ENCODE measurements around the gene CCNT1. TPM values are rescaled to one million over a fixed set of nuclear protein-coding genes. Genes with fewer than 3 reads are reported as not detected.

CCNT1 gene
- total and polyA plus RNA-seq, 3 donors from 2014 or later: 42.0 to 53.5 (median 50.2) TPM

DNA sequence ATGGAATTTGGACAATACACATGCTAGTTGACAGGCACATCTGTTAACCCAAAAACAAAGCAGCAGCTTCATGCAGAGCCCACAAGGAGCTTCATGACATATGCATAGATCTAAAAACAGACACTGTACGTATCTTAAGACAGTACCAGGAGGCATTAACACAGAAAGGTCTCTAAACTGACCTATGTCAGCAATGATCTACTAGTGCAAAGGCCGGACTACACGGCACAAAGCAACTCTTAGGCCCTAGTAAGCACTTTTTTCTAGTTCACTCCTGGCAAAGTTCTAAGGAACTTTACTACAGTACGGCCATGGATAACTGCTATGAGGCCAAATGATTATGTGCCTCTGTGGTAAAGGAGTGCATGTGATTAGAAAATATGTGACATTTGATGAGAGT lies 26.1 kb downstream of the CCNT1 start:
- H3K36me3 ChIP-seq (ENCODE audit: low read depth, missing control alignments): no peaks in the 10 kb centered on the region
- no peaks in the 10 kb centered on the region for H3K4me1 ChIP-seq
- no peaks in the 10 kb centered on the region for H3K9me3 ChIP-seq
- H3K27me3 ChIP-seq: no peaks in the 10 kb centered on the region
- H3K27ac ChIP-seq: no peak overlapping the region
- intact Hi-C loops (cut with DNase I; ENCODE audit: low total_unique reads): no loop called here
- 67 to 88% methylated on average over 4 of the region's 4 CpGs for WGBS, 2 donors
- no peak for DNase-seq
- TF ChIP-seq CTCF (IDR thresholded peaks at IDR 0.05): no peak
- TF ChIP-seq POLR2A (IDR thresholded peaks at IDR 0.05): no peak
- no peak overlapping the region for H3K4me3 ChIP-seq

- Histone ChIP-seq H3K27ac (no peak overlapping the region), H3K27me3 (no peaks in the 10 kb centered on the region), H3K36me3 (ENCODE audit: low read depth, missing control alignments) (no peaks in the 10 kb centered on the region), H3K4me3 (no peak overlapping the region), H3K4me1 (no peaks in the 10 kb centered on the region), H3K9me3 (no peaks in the 10 kb centered on the region)
- no peak for DNase-seq
- intact Hi-C loops (cut with DNase I; ENCODE audit: low total_unique reads): no loop called here
- TF ChIP-seq CTCF (IDR thresholded peaks at IDR 0.05) (no peak), POLR2A (IDR thresholded peaks at IDR 0.05) (no peak)
- WGBS, 2 donors: 48 to 66% methylated on average over 1 of the region's 1 CpG
Measured at GRCh38 chr12:48688836-48689235, 27.7 kb downstream of the CCNT1 start.

- Histone ChIP-seq H3K9me3 (no peaks in the 10 kb centered on the region), H3K27me3 (no peaks in the 10 kb centered on the region), H3K4me3 (no peak overlapping the region), H3K27ac (no peak overlapping the region), H3K4me1 (no peaks in the 10 kb centered on the region), H3K36me3 (ENCODE audit: low read depth, missing control alignments) (no peaks in the 10 kb centered on the region)
- TF ChIP-seq POLR2A (IDR thresholded peaks at IDR 0.05): no peak
- no peak for TF ChIP-seq CTCF (IDR thresholded peaks at IDR 0.05)
- intact Hi-C loops (cut with DNase I; ENCODE audit: low total_unique reads): no loop called here
- WGBS, 2 donors: 77 to 80% methylated on average over 4 of the region's 4 CpGs
- DNase-seq: no peak
Measured at GRCh38 chr12:48687592-48687991, 28.9 kb downstream of the CCNT1 start.

GRCh38 chr12:48686615-48687334 lies 29.7 kb downstream of the CCNT1 start:
- 89 to 90% methylated on average over 6 of the region's 6 CpGs for WGBS, 2 donors
- no peaks in the 10 kb centered on the region for H3K9me3 ChIP-seq
- H3K36me3 ChIP-seq (ENCODE audit: low read depth, missing control alignments): no peaks in the 10 kb centered on the region
- TF ChIP-seq CTCF (IDR thresholded peaks at IDR 0.05) (no peak), POLR2A (IDR thresholded peaks at IDR 0.05) (no peak)
- intact Hi-C loops (cut with DNase I; ENCODE audit: low total_unique reads): no loop called here
- H3K27me3 ChIP-seq: no peaks in the 10 kb centered on the region
- DNase-seq: no peak
- no peak overlapping the region for H3K27ac ChIP-seq
- no peak overlapping the region for H3K4me3 ChIP-seq
- H3K4me1 ChIP-seq: no peaks in the 10 kb centered on the region

DNA sequence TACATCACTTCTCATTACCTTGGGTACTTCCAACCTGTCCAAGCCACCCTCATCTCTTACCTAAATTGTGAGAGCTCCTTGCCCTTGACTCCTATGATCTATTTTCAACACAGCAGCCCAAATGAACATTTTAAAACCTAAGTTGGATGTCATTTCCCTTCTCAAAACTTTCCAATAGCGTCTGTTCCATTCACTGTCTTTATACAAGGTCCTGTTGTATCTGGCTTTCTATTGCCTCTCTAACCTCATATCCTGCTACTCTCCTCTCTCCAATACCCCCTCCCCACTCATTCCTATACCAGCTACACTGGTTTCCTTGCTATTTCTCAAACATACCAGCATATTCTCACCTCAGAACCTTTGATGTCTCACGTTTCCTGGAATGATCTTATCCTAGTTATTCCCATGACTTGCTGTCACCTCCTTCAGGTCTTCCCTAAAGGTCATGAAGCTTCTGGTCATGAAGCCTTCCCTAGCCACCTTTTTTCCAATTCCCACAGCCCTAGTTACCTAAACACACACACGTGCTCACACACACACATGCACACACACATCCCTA lies 30.4 kb downstream of the CCNT1 start:
- WGBS, 2 donors: 37 to 58% methylated on average over 3 of the region's 3 CpGs
- DNase-seq: no peak
- Histone ChIP-seq H3K9me3 (no peaks in the 10 kb centered on the region), H3K27ac (no peak overlapping the region), H3K27me3 (no peaks in the 10 kb centered on the region), H3K4me3 (no peak overlapping the region), H3K36me3 (ENCODE audit: low read depth, missing control alignments) (no peaks in the 10 kb centered on the region), H3K4me1 (no peaks in the 10 kb centered on the region)
- intact Hi-C loops (cut with DNase I; ENCODE audit: low total_unique reads): no loop called here
- TF ChIP-seq CTCF (IDR thresholded peaks at IDR 0.05) (no peak), POLR2A (IDR thresholded peaks at IDR 0.05) (no peak)
